Measurements from ENCODE around the gene STT3A.

Gene STT3A

GRCh38 chr11:125670172-125670571, 77.5 kb downstream of the STT3A start:
- no peak for DNase-seq

GRCh38 chr11:125671561-125671960, 78.9 kb downstream of the STT3A start:
- no peak for DNase-seq

Measured in suppressor macrophage treated with lipopolysaccharide for 1 hour (primary cell).